SU-DHL-6 (cell line): ENCODE results near the gene SPATA7.

Source experiments
- H2AFZ ChIP-seq: fragments of 200-600 bp; sonication (generic); 2 replicates; pipeline ENCODE4 v1.6.1; 2014; ENCODE audit warnings: low read depth, mild to moderate bottlenecking, moderate library complexity, mixed read lengths, antibody characterized with exemption, low read length; ENCODE audit not compliant: severe bottlenecking
- H3F3A ChIP-seq: fragments of 200-600 bp; shearing (Covaris generic); 2 replicates; pipeline ENCODE4 v1.6.0; 2016; ENCODE audit warnings: antibody characterized with exemption, mild to moderate bottlenecking; ENCODE audit not compliant: insufficient read depth
- H3K27ac ChIP-seq: fragments of 200-600 bp; sonication (generic); 2 replicates; pipeline ENCODE4 v1.5.1; 2016; ENCODE audit warnings: low read depth, mild to moderate bottlenecking, low read length, moderate library complexity, mixed read lengths
- H3K27me3 ChIP-seq: fragments of 200-600 bp; sonication (generic), shearing (Covaris generic); 2 replicates; pipeline ENCODE4 v1.6.0; 2014; ENCODE audit warnings: mild to moderate bottlenecking, low read length
- H3K36me3 ChIP-seq: fragments of 200-600 bp; sonication (generic); 2 replicates; pipeline ENCODE4 v1.6.1; 2014; ENCODE audit warnings: mild to moderate bottlenecking, low read length, mixed read lengths
- H3K4me2 ChIP-seq: fragments of 300-600, 200-600 bp; shearing (Covaris generic), sonication (generic); 2 replicates; pipeline ENCODE4 v1.6.0; 2014; ENCODE audit warnings: low read length, low read depth, mild to moderate bottlenecking; ENCODE audit not compliant: poor library complexity, severe bottlenecking
- H3K4me3 ChIP-seq: fragments of 200-600 bp; sonication (generic); 2 replicates; pipeline ENCODE4 v1.5.1; 2014; ENCODE audit warnings: antibody characterized with exemption, low read length, mild to moderate bottlenecking, mixed read lengths; ENCODE audit not compliant: insufficient read depth, poor library complexity, severe bottlenecking
- H3K79me2 ChIP-seq: fragments of 200-600 bp; sonication (generic); 2 replicates; pipeline ENCODE4 v1.6.1; 2014; ENCODE audit warnings: mild to moderate bottlenecking, low read length, moderate library complexity; ENCODE audit not compliant: insufficient read depth
- H3K9ac ChIP-seq: fragments of 200-600 bp; sonication (generic); 2 replicates; pipeline ENCODE4 v1.7.0; 2014; ENCODE audit warnings: mild to moderate bottlenecking, low read length
- H3K9me2 ChIP-seq: fragments of 200-600 bp; sonication (generic); replicated peaks from 2 replicates; pipeline ENCODE4 v1.6.1; 2014; ENCODE audit warnings: low read length; ENCODE audit not compliant: insufficient read depth
- H3K9me3 ChIP-seq: fragments of 200-600 bp; sonication (generic); 2 replicates; pipeline ENCODE4 v1.6.1; 2014; ENCODE audit warnings: low read length, mixed read lengths; ENCODE audit not compliant: insufficient read depth
- H4K20me1 ChIP-seq: fragments of 200-600 bp; sonication (generic); 2 replicates; pipeline ENCODE4 v1.6.1; 2014; ENCODE audit warnings: low read depth, mild to moderate bottlenecking, antibody characterized with exemption, low read length, moderate library complexity, mixed read lengths
- EZH2phosphoT487 ChIP-seq: fragments of 200-600 bp; sonication (generic), shearing (Covaris generic); conservative IDR thresholded peaks from 2 replicates; pipeline ENCODE4 v1.6.1; 2018; ENCODE audit warnings: mild to moderate bottlenecking, antibody characterized with exemption, low read length, moderate library complexity, mixed read lengths
- TF ChIP-seq, protein P1 (sequence below): fragments of 200-600 bp; sonication (generic); IDR thresholded peaks from one replicate; pipeline ENCODE4 v1.5.1; 2017; ENCODE audit warnings: antibody characterized with exemption, mild to moderate bottlenecking, low read length, moderate library complexity; ENCODE audit not compliant: insufficient read depth, poor library complexity, severe bottlenecking

Gene SPATA7

DNA sequence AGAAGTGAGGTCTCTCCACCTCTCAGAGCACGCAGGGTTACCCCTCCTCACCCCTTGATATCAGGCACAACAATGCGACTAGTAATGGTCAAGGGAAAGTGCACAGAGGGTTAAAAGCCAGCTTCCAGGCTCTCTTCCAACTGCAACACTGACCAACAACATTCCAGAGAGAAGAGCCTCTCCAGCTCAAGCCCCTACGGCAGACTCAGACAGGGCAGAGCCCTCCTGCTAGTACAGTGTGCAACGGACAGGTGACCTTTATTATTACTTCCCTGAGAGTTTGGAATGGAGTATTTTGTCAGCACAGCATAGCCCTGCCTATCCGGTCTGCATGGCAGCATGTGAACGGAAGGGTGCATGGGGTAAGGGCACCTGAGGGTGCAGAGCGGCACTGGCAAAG, 96.3 kb downstream of the SPATA7 start:
- Histone ChIP-seq H3K4me3 (no peak overlapping the region), H3K36me3 (no peaks in the 10 kb centered on the region), H3K9me2 (no peaks in the 10 kb centered on the region), H2AFZ (no peak overlapping the region), H3K27me3 (no peaks in the 10 kb centered on the region), H3K9ac (no peak overlapping the region), H3K9me3 (no peaks in the 10 kb centered on the region), H4K20me1 (no peaks in the 10 kb centered on the region), H3F3A (no peaks in the 10 kb centered on the region), H3K4me2 (no peak overlapping the region), H3K79me2 (no peaks in the 10 kb centered on the region), H3K27ac (no peak overlapping the region)
- TF ChIP-seq, protein P1, sequence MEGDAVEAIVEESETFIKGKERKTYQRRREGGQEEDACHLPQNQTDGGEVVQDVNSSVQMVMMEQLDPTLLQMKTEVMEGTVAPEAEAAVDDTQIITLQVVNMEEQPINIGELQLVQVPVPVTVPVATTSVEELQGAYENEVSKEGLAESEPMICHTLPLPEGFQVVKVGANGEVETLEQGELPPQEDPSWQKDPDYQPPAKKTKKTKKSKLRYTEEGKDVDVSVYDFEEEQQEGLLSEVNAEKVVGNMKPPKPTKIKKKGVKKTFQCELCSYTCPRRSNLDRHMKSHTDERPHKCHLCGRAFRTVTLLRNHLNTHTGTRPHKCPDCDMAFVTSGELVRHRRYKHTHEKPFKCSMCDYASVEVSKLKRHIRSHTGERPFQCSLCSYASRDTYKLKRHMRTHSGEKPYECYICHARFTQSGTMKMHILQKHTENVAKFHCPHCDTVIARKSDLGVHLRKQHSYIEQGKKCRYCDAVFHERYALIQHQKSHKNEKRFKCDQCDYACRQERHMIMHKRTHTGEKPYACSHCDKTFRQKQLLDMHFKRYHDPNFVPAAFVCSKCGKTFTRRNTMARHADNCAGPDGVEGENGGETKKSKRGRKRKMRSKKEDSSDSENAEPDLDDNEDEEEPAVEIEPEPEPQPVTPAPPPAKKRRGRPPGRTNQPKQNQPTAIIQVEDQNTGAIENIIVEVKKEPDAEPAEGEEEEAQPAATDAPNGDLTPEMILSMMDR: no peak
- no peak for TF ChIP-seq EZH2phosphoT487

DNA sequence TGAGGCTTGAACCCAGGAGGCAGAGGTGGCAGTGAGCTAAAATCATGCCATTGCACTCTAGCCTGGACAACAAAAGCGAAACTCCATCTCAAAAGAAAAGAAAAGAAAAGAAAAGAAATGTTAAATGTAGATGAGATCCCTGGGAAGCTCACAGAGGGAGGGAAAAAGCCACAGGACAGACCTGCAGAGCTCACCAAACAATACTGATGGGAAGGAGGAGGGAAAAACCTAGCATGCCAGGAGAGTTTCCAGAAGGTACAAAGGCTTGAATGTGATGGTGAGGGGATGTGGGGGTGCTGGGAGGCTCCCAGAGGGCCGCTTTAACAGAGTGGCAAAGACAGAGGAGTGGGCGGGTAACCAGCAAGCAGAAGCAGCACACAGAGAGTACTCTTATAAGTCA, 97.1 kb downstream of the SPATA7 start:
- Histone ChIP-seq H3K4me3 (no peak overlapping the region), H4K20me1 (no peaks in the 10 kb centered on the region), H3K27ac (no peak overlapping the region), H3K9me3 (no peaks in the 10 kb centered on the region), H3F3A (no peaks in the 10 kb centered on the region), H3K9ac (no peak overlapping the region), H3K36me3 (no peaks in the 10 kb centered on the region), H3K27me3 (no peaks in the 10 kb centered on the region), H3K4me2 (no peak overlapping the region), H3K79me2 (no peaks in the 10 kb centered on the region), H3K9me2 (no peaks in the 10 kb centered on the region), H2AFZ (no peak overlapping the region)
- no peak for TF ChIP-seq EZH2phosphoT487
- TF ChIP-seq, protein P1: no peak
